Liver (tissue), 9 donors: Measurements from ENCODE around the gene ARX. TPM values are rescaled to one million over a fixed set of nuclear protein-coding genes. Genes with fewer than 3 reads are reported as not detected.
A peak's percentile ranks its signal among the peaks of the same experiment; 100 is the strongest.

Source experiments
- DNase-seq: peaks from one replicate; pipeline ENCODE4 v3.0.0-alpha.2; 2017; ENCODE audit warnings: low spot score
- H3K27ac ChIP-seq, 2 donors: one replicate each; pipeline ENCODE4 v1.7.0; 2013; ENCODE audit warnings: inconsistent platforms in 2 of 2, low read length in 2 of 2, control low read depth in 1 of 2, low read depth in 1 of 2, mild to moderate bottlenecking in 1 of 2
- H3K27me3 ChIP-seq, 4 donors: one replicate each; pipeline versions ENCODE4 v1.6.1 to v1.7.0; 2013; ENCODE audit warnings: low read length in 3 of 4, inconsistent platforms in 1 of 4, mild to moderate bottlenecking in 1 of 4, moderate library complexity in 1 of 4; ENCODE audit not compliant: control insufficient read depth in 4 of 4, insufficient read depth in 4 of 4
- H3K36me3 ChIP-seq, 4 donors: one replicate each; pipeline versions ENCODE4 v1.6.1 to v1.7.0; 2013; ENCODE audit warnings: low read length in 3 of 4, mild to moderate bottlenecking in 3 of 4, low read depth in 1 of 4, moderate library complexity in 1 of 4; ENCODE audit not compliant: control insufficient read depth in 4 of 4, insufficient read depth in 3 of 4
- H3K4me1 ChIP-seq, 4 donors: one replicate each; pipeline versions ENCODE4 v1.6.1 to v1.7.0; 2013; ENCODE audit warnings: low read length in 3 of 4, mild to moderate bottlenecking in 3 of 4, moderate library complexity in 1 of 4; ENCODE audit not compliant: control insufficient read depth in 4 of 4, insufficient read depth in 4 of 4
- H3K4me3 ChIP-seq, 3 donors: one replicate each; pipeline versions ENCODE4 v1.6.1 to v1.7.0; 2013; ENCODE audit warnings: low read length in 3 of 3, control low read depth in 1 of 3, low read depth in 1 of 3, mild to moderate bottlenecking in 1 of 3
- H3K9ac ChIP-seq, 2 donors: one replicate each; pipeline ENCODE4 v1.7.0; 2013; ENCODE audit warnings: low read length in 2 of 2, mild to moderate bottlenecking in 2 of 2, moderate library complexity in 2 of 2, control low read depth in 1 of 2, low read depth in 1 of 2
- H3K9me3 ChIP-seq, 4 donors: one replicate each; pipeline versions ENCODE4 v1.6.1 to v1.7.0; 2013; ENCODE audit warnings: low read length in 3 of 4; ENCODE audit not compliant: control insufficient read depth in 4 of 4
- EGR1 ChIP-seq, 2 donors: IDR thresholded peaks; 2 replicates each; pipeline ENCODE4 v1.6.1; 2016 to 2018; ENCODE audit warnings: antibody characterized with exemption in 2 of 2, low read depth in 2 of 2
- FOXA1 ChIP-seq: IDR thresholded peaks from 2 replicates; pipeline ENCODE4 v1.6.1; 2016; ENCODE audit warnings: antibody characterized with exemption
- FOXA2 ChIP-seq: IDR thresholded peaks from 2 replicates; pipeline ENCODE4 v1.6.1; 2016; ENCODE audit warnings: antibody characterized with exemption
- GABPA ChIP-seq, 2 donors: IDR thresholded peaks in 1 of 2; conservative IDR thresholded peaks in 1 of 2; 2 replicates each; pipeline ENCODE4 v1.6.1; 2016; ENCODE audit warnings: antibody characterized with exemption in 2 of 2, mild to moderate bottlenecking in 1 of 2, moderate library complexity in 1 of 2
- HNF4G ChIP-seq: IDR thresholded peaks from 2 replicates; pipeline ENCODE4 v1.6.1; 2016; ENCODE audit warnings: antibody characterized with exemption
- NR2F2 ChIP-seq: IDR thresholded peaks from 2 replicates; pipeline ENCODE4 v1.6.1; 2016; ENCODE audit warnings: antibody characterized with exemption
- RAD21 ChIP-seq, 2 donors: IDR thresholded peaks; 2 replicates each; pipeline ENCODE4 v1.6.1; 2016; ENCODE audit warnings: antibody characterized with exemption in 2 of 2, mild to moderate bottlenecking in 2 of 2
- RXRA ChIP-seq, 2 donors: IDR thresholded peaks; 2 replicates each; pipeline ENCODE4 v1.6.1; 2017 to 2018; ENCODE audit warnings: antibody characterized with exemption in 2 of 2, mild to moderate bottlenecking in 1 of 2
- YY1 ChIP-seq: IDR thresholded peaks from 2 replicates; pipeline ENCODE4 v1.6.1; 2016; ENCODE audit warnings: antibody characterized with exemption, mild to moderate bottlenecking
- WGBS: extraction: QIAGEN DNeasy Blood & Tissue Kit; methylation state at CpG from one replicate; pipeline ENCODE4 v1.1.7; 2013; 5-methylcytosine and 5-hydroxymethylcytosine counted together
- polyA plus RNA-seq, 2 donors: library from polyadenylated mRNA; stranded (reverse) in 1 of 2; unstranded in 1 of 2; fragments of 200-250 nt in 1 of 2; fragments of >200 nt in 1 of 2; fragmentation: Nextera tagmentation in 1 of 2; extraction: Ambion mirVana in 1 of 2; gene quantifications; one replicate each; pipeline versions ENCODE4 v1.2.1 to v1.2.3, GENCODE V29; 2013 to 2015
- total RNA-seq, 2 donors: library from RNA; depleted of rRNA; stranded (reverse); fragments of >200 nt; gene quantifications; one replicate each; pipeline ENCODE4 v1.2.3, GENCODE V29; 2014
- TF ChIP-seq, protein P1 (sequence below): IDR thresholded peaks from 2 replicates; pipeline ENCODE4 v1.6.1; 2016; ENCODE audit warnings: antibody characterized with exemption
- TF ChIP-seq, protein P2 (sequence below): IDR thresholded peaks from 2 replicates; pipeline ENCODE4 v1.6.1; 2016; ENCODE audit warnings: antibody characterized with exemption
- TF ChIP-seq, protein P3 (sequence below): fragments of 150-350 bp; IDR thresholded peaks from 2 replicates; pipeline ENCODE4 v1.5.1; 2017; ENCODE audit warnings: improper control_type of control experiment, low read depth, low read length; ENCODE audit not compliant: missing input control
- donor health status: healthy.
- donor health status: healthy.
- donor health status: healthy.
- donor health status: healthy.
- donor health status: healthy.

ARX gene
- total and polyA plus RNA-seq, 4 donors = not detected

DNA sequence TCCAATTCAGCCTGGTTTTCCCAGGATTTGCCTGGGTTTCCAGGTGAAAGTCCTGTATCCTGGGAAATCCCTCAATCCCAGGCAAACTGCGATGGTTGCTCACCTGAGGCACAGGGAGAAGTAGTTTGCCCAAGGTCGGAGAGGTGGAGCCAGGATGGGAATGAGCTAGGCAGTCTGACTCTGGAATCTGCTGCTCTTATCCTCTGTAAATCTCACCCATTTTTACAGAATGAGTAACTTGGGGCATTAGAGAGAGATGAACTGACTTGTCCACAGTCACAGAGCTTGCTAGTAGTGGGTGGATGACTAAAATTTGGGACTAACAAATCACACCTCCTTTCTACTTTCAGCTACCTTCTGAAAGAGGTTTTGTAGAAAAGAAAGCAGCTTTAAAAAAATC lies 9.8 kb upstream of the ARX start:
- TF ChIP-seq HNF4G (no peak), NR2F2 (no peak), RAD21 (IDR thresholded peaks at IDR 0.05) (no peak), FOXA2 (no peak)
- TF ChIP-seq, protein P1, sequence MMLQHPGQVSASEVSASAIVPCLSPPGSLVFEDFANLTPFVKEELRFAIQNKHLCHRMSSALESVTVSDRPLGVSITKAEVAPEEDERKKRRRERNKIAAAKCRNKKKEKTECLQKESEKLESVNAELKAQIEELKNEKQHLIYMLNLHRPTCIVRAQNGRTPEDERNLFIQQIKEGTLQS = no peak
- TF ChIP-seq, protein P2, sequence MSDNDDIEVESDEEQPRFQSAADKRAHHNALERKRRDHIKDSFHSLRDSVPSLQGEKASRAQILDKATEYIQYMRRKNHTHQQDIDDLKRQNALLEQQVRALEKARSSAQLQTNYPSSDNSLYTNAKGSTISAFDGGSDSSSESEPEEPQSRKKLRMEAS = no peak
- Histone ChIP-seq H3K27ac (no peak overlapping the region), H3K9me3 (no peaks in the 10 kb centered on the region), H3K4me3 (no peak overlapping the region), H3K36me3 (no peaks in the 10 kb centered on the region), H3K9ac (no peak overlapping the region), H3K4me1 (peaks cover 3 to 6% (median 4%) of the 10 kb centered on the region in 4 donors), H3K27me3 (peaks cover 0 to 18% (median 1%) of the 10 kb centered on the region in 4 donors)
- no peak for DNase-seq
- WGBS = 53% methylated on average over 2 of the region's 2 CpGs

DNA sequence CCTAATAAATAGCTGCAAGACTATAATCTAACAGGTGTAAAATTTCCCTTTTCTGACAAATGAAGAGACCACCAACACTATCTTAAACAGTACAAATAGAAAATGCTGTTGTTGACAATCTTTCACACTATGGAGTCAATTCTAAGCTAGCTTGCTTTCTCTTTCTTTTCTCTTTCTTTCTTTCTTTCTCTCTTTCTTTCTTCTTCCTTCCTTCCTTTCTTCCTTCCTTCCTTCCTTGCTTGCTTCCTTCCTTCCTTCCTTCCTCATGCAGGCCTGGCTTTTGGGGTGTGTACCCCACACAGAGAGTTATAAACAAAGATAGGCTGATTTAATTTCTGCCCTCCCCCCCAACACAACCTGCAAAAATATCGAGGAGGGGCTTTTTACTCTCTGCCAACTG lies 8.1 kb upstream of the ARX start:
- H3K36me3 ChIP-seq = no peaks in the 10 kb centered on the region
- no peak overlapping the region for H3K27ac ChIP-seq
- no peaks in the 10 kb centered on the region for H3K9me3 ChIP-seq
- peaks cover 3 to 9% (median 6%) of the 10 kb centered on the region in 4 donors for H3K4me1 ChIP-seq
- no peak for TF ChIP-seq EGR1 (IDR thresholded peaks at IDR 0.05; ENCODE audit: low read depth in 2 of 2)
- no peak for TF ChIP-seq RAD21 (IDR thresholded peaks at IDR 0.05)
- TF ChIP-seq RXRA (IDR thresholded peaks at IDR 0.05) = no peak
- TF ChIP-seq, protein P2 = no peak
- no peak for TF ChIP-seq FOXA1
- no peak for TF ChIP-seq FOXA2
- no peak for TF ChIP-seq HNF4G
- TF ChIP-seq GABPA (IDR thresholded peaks at IDR 0.05 in 1 of 2, conservative IDR thresholded peaks at IDR 0.05 in 1 of 2) = no peak
- TF ChIP-seq, protein P3, sequence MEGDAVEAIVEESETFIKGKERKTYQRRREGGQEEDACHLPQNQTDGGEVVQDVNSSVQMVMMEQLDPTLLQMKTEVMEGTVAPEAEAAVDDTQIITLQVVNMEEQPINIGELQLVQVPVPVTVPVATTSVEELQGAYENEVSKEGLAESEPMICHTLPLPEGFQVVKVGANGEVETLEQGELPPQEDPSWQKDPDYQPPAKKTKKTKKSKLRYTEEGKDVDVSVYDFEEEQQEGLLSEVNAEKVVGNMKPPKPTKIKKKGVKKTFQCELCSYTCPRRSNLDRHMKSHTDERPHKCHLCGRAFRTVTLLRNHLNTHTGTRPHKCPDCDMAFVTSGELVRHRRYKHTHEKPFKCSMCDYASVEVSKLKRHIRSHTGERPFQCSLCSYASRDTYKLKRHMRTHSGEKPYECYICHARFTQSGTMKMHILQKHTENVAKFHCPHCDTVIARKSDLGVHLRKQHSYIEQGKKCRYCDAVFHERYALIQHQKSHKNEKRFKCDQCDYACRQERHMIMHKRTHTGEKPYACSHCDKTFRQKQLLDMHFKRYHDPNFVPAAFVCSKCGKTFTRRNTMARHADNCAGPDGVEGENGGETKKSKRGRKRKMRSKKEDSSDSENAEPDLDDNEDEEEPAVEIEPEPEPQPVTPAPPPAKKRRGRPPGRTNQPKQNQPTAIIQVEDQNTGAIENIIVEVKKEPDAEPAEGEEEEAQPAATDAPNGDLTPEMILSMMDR = no peak
- no peak for TF ChIP-seq YY1
- WGBS = 29% methylated on average over 1 of the region's 1 CpG
- no peak for DNase-seq
- H3K27me3 ChIP-seq = peaks cover 0 to 33% (median 4%) of the 10 kb centered on the region in 4 donors
- no peak overlapping the region for H3K4me3 ChIP-seq
- no peak overlapping the region for H3K9ac ChIP-seq

DNA sequence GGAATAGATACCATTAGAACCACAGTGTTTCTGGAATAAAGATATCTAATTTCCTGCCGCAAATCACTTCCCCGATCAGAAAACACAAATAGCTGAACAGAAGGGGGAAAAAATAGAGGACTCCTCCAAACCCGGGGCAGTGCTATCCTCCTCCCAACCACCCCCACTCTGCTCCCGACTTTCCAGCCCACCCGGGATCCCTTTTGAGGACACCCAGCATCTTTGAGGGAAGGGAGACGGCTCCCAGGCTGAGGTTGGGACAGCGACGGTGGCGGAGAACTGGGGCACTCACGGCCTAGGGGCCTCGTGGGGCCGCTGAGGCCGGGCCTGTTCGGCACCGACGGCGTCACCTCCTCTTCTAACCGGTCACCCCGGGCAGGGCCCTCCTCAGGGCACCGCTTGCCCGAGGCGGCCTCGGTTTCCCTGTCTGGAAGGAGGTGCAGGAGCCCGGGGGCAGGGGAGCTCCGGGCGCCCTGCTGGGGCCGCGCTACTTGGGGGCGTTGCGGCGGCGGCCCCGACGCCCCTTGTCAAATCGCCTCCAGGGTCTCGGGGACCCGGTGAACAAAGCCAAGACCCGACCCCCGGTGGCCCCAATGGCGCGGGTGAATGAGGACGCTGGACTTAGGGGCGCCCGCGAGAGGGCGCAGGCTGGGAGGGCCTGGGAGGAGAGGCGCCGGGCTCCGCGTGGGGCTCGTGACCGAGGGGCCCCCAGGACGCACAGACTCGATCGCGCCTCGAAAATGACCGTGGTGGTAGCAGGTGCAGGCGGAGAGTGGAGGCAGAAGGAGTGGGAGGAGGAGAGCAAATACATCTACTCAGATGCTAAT lies 6.9 kb upstream of the ARX start:
- Histone ChIP-seq H3K4me1 (peaks cover 3 to 9% (median 6%) of the 10 kb centered on the region in 4 donors), H3K36me3 (no peaks in the 10 kb centered on the region), H3K27ac (no peak overlapping the region), H3K4me3 (no peak overlapping the region), H3K27me3 (peaks cover 0 to 33% (median 4%) of the 10 kb centered on the region in 4 donors), H3K9ac (no peak overlapping the region), H3K9me3 (no peaks in the 10 kb centered on the region)
- DNase-seq = no peak
- no peak for TF ChIP-seq NR2F2
- TF ChIP-seq RAD21 (IDR thresholded peaks at IDR 0.05) = peak in 1 of 2 donors; percentile 6
- WGBS = 5% methylated on average over 59 of the region's 59 CpGs
